ENCODE results near the gene STX4.
A peak's percentile ranks its signal among the peaks of the same experiment; 100 is the strongest.

Gene STX4

GRCh38 chr16:31032736-31033708 is at the start of gene STX4:
TSS of gene STX4 (plus strand) at chr16:31033558. CDS start at chr16:31033806, 248 bp downstream.
- DNase-seq, result peak; percentile 93 to 95

GRCh38 chr16:30983898-30984610 is 49.3 kb upstream of the STX4 start:
- DNase-seq, result no peak

GRCh38 chr16:30984669-30985400 is 48.5 kb upstream of the STX4 start, which contains the start of gene HSD3B7:
TSS of gene HSD3B7 (plus strand) at chr16:30985207. CDS start at chr16:30985659, 452 bp downstream.
- DNase-seq, result peak; percentile 63 to 75

GRCh38 chr16:30985401-30986128 is 47.8 kb upstream of the STX4 start:
- DNase-seq, result peak; percentile 62 to 75

- no peak for DNase-seq
These were observed 47.0 kb upstream of the STX4 start for GRCh38 chr16:30986129-30986991.

- no peak for DNase-seq
These were observed 45.7 kb upstream of the STX4 start for GRCh38 chr16:30987581-30988190.

GRCh38 chr16:30989469-30990047 is 43.8 kb upstream of the STX4 start:
- no peak for DNase-seq

GRCh38 chr16:30990105-30990504 is 43.3 kb upstream of the STX4 start:
- no peak for DNase-seq

- no peak for DNase-seq
These were observed 42.3 kb upstream of the STX4 start for GRCh38 chr16:30991052-30991451.

GRCh38 chr16:30992276-30992780 is 41.0 kb upstream of the STX4 start:
- DNase-seq, result no peak

GRCh38 chr16:30992931-30993816 is 40.2 kb upstream of the STX4 start:
- no peak for DNase-seq

- no peak for DNase-seq
These were observed 37.4 kb upstream of the STX4 start for GRCh38 chr16:30995927-30996323.

GRCh38 chr16:30996324-30996984 is 36.9 kb upstream of the STX4 start:
- no peak for DNase-seq

- DNase-seq, result no peak
These were observed 36.2 kb upstream of the STX4 start for GRCh38 chr16:30996985-30997724.

- no peak for DNase-seq
These were observed 35.3 kb upstream of the STX4 start for GRCh38 chr16:30997725-30998711.
